PC-3 (cell line): Measurements from ENCODE around the gene RUFY1. TPM values are rescaled to one million over a fixed set of nuclear protein-coding genes. Genes with fewer than 3 reads are reported as not detected.

Source experiments
- ATAC-seq: fragments of 200-7000 bp; cut with Tn5 transposase; 2 replicates; pipeline ENCODE4 v1.9.1; 2020; ENCODE audit warnings: mild to moderate bottlenecking, moderate library complexity
- BruUV-seq: library from RNA; stranded (reverse); fragments of 400-500 nt; replicated peaks from 2 replicates; lab custom pipeline; 2021; lab: Mats Ljungman, UMichigan
- CTCF ChIA-PET: fragments of 300-600 bp; sonication (Branson Sonifier 250); formaldehyde crosslinking; loops from one replicate; lab custom pipeline; 2022; ENCODE audit warnings: antibody characterized with exemption; lab: Charles Lee
- POLR2A ChIA-PET: fragments of 300-600 bp; sonication (Branson Sonifier 250); formaldehyde crosslinking; loops from one replicate; lab custom pipeline; 2022; ENCODE audit warnings: antibody characterized with exemption; ENCODE audit not compliant: unreplicated experiment; lab: Charles Lee
- DNase-seq: peaks from one replicate; pipeline ENCODE4 v3.0.0-alpha.2; 2015
- H2AFZ ChIP-seq: fragments of 300-600 bp; sonication (generic); 2 replicates; pipeline ENCODE4 v1.6.0; 2016; ENCODE audit warnings: antibody characterized with exemption, low read length
- H3F3A ChIP-seq: fragments of 300-600 bp; sonication (generic); one replicate; pipeline ENCODE4 v1.6.0; 2017; ENCODE audit warnings: antibody characterized with exemption, low read length, control low read depth, mild to moderate bottlenecking; ENCODE audit not compliant: unreplicated experiment
- H3K27ac ChIP-seq: fragments of 300-600 bp; sonication (generic); 2 replicates; pipeline ENCODE4 v1.5.1; 2016; ENCODE audit warnings: mild to moderate bottlenecking, low read length
- H3K27me3 ChIP-seq: fragments of 300-600 bp; sonication (generic); 2 replicates; pipeline ENCODE4 v1.6.1; 2016; ENCODE audit warnings: low read length, mixed read lengths
- H3K36me3 ChIP-seq: fragments of 300-600 bp; sonication (generic); 2 replicates; pipeline ENCODE4 v1.6.1; 2016; ENCODE audit warnings: low read depth, mixed run types, low read length, mixed read lengths
- H3K4me1 ChIP-seq: fragments of 300-600 bp; sonication (generic); 2 replicates; pipeline ENCODE4 v1.5.1; 2016; ENCODE audit warnings: low read length; ENCODE audit not compliant: insufficient read depth
- H3K4me2 ChIP-seq: fragments of 300-600 bp; sonication (generic); 2 replicates; pipeline ENCODE4 v1.6.0; 2016; ENCODE audit warnings: low read length
- H3K4me3 ChIP-seq: fragments of 300-600 bp; sonication (generic); 2 replicates; pipeline ENCODE4 v1.5.1; 2016; ENCODE audit warnings: mild to moderate bottlenecking, low read length, mixed read lengths
- H3K79me2 ChIP-seq: fragments of 300-600 bp; sonication (generic); 2 replicates; pipeline ENCODE4 v1.6.1; 2017; ENCODE audit warnings: low read length, mixed read lengths
- H3K9ac ChIP-seq: fragments of 300-600 bp; sonication (generic); 2 replicates; pipeline ENCODE4 v1.6.0; 2016; ENCODE audit warnings: mild to moderate bottlenecking, low read length
- H3K9me2 ChIP-seq: fragments of 300-600 bp; sonication (generic); replicated peaks from 2 replicates; pipeline ENCODE4 v1.6.1; 2016; ENCODE audit warnings: mixed run types, low read length, mixed read lengths
- H3K9me3 ChIP-seq: fragments of 300-600 bp; sonication (generic); 2 replicates; pipeline ENCODE4 v1.6.1; 2016; ENCODE audit warnings: low read length, mixed read lengths
- H4K20me1 ChIP-seq: fragments of 300-600 bp; sonication (generic); 2 replicates; pipeline ENCODE4 v1.6.1; 2016; ENCODE audit warnings: low read length, mixed read lengths
- EZH2 ChIP-seq: fragments of 300-600 bp; sonication (generic); IDR thresholded peaks from one replicate; pipeline ENCODE4 v1.6.1; 2017; ENCODE audit warnings: antibody characterized with exemption, mild to moderate bottlenecking, low read length; ENCODE audit not compliant: unreplicated experiment
- EZH2phosphoT487 ChIP-seq: fragments of 300-600 bp; sonication (generic); IDR thresholded peaks from 2 replicates; pipeline ENCODE4 v1.6.1; 2018; ENCODE audit warnings: mild to moderate bottlenecking, antibody characterized with exemption, low read length, borderline replicate concordance
- intact Hi-C: fragments of 100-400 bp; cut with micrococcal nuclease; formaldehyde crosslinking; loops from 2 replicates; pipeline ENCODE4 v1.9.0; 2023
- total RNA-seq: library from RNA; depleted of rRNA; stranded (reverse); fragments of >200 nt; gene quantifications from 2 replicates; pipeline ENCODE4 v1.2.3, GENCODE V29; 2014
- TF ChIP-seq, protein P1 (sequence below): fragments of 300-600 bp; sonication (generic); conservative IDR thresholded peaks from 2 replicates; pipeline ENCODE4 v1.5.1; 2017; ENCODE audit warnings: antibody characterized with exemption, low read depth, mild to moderate bottlenecking, low read length

The RUFY1 gene
- total RNA-seq, 1 experiment from 2014 or later, result 27.1 TPM

DNA sequence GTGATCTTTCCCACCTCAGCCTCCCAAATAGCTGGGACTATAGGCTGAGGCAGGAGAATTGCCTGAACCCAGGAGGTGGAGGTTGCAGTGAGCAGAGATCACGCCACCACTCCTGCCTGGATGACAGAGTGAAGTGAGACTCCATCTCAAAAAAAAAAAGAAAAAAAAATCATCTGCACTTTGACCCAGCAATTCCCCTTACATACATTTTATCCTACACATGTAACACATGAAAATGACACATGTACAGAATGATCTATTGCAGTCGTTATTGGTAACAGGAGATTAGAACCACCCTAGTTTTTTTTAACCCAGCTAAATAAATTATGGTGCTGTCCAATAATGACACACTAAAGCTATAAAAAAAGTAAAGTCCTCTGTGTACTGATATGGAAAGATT lies 14.2 kb downstream of the RUFY1 start:
- H3K4me3 ChIP-seq, result no peak overlapping the region
- H2AFZ ChIP-seq, result no peak overlapping the region
- no peak for TF ChIP-seq EZH2
- no peak for TF ChIP-seq EZH2phosphoT487
- TF ChIP-seq, protein P1, sequence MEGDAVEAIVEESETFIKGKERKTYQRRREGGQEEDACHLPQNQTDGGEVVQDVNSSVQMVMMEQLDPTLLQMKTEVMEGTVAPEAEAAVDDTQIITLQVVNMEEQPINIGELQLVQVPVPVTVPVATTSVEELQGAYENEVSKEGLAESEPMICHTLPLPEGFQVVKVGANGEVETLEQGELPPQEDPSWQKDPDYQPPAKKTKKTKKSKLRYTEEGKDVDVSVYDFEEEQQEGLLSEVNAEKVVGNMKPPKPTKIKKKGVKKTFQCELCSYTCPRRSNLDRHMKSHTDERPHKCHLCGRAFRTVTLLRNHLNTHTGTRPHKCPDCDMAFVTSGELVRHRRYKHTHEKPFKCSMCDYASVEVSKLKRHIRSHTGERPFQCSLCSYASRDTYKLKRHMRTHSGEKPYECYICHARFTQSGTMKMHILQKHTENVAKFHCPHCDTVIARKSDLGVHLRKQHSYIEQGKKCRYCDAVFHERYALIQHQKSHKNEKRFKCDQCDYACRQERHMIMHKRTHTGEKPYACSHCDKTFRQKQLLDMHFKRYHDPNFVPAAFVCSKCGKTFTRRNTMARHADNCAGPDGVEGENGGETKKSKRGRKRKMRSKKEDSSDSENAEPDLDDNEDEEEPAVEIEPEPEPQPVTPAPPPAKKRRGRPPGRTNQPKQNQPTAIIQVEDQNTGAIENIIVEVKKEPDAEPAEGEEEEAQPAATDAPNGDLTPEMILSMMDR, result no peak
- H3K36me3 ChIP-seq, result peaks cover 14% of the 10 kb centered on the region; the same call in 1 of the 2 replicates
- no TSS peak for BruUV-seq
- H3K79me2 ChIP-seq, result peaks cover 15% of the 10 kb centered on the region
- H3K4me1 ChIP-seq, result no peaks in the 10 kb centered on the region
- H3K27ac ChIP-seq, result no peak overlapping the region
- no peaks in the 10 kb centered on the region for H3K9me3 ChIP-seq
- no peaks in the 10 kb centered on the region for H3K27me3 ChIP-seq
- H3K9me2 ChIP-seq, result no peaks in the 10 kb centered on the region
- no peaks in the 10 kb centered on the region for H4K20me1 ChIP-seq
- no peaks in the 10 kb centered on the region for H3F3A ChIP-seq
- no peak for ATAC-seq
- H3K4me2 ChIP-seq, result no peak overlapping the region
- H3K9ac ChIP-seq, result no peak overlapping the region
- DNase-seq, result no peak
- CTCF ChIA-PET, result no interaction called here
- intact Hi-C loops, result no loop called here
- POLR2A ChIA-PET, result no interaction called here

DNA sequence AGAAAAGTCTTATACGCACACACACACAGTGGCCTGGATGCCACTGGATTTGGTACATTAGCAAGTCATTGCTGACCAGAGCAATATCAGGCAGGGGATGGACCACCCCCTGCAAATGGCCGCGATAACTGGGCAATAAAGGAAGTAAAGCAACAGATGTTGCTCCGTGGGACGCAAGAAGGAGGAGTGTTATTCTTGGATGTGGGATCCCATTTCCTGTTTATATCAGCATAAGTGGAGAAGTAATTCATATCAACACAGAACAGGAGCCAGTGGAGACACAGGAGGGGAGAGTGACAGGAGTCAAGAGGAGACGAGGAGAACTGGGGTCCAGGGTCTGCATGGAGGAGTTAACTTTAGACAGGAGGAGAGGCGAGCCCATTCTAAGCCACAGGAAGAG lies 18.4 kb downstream of the RUFY1 start:
- Histone ChIP-seq H3K9me3 (no peaks in the 10 kb centered on the region), H3K9ac (no peak overlapping the region), H3K4me3 (no peak overlapping the region), H3K4me1 (no peaks in the 10 kb centered on the region), H3K9me2 (no peaks in the 10 kb centered on the region), H3K36me3 (peaks cover 26% of the 10 kb centered on the region; the same call in 1 of the 2 replicates), H3K27me3 (no peaks in the 10 kb centered on the region), H3K4me2 (no peak overlapping the region), H4K20me1 (no peaks in the 10 kb centered on the region), H3K79me2 (no peaks in the 10 kb centered on the region), H3F3A (no peaks in the 10 kb centered on the region), H3K27ac (no peak overlapping the region), H2AFZ (no peak overlapping the region)
- intact Hi-C loops, result no loop called here
- CTCF ChIA-PET, result no interaction called here
- no peak for ATAC-seq
- DNase-seq, result no peak
- no TSS peak for BruUV-seq
- TF ChIP-seq EZH2phosphoT487 (no peak), EZH2 (no peak)
- TF ChIP-seq, protein P1, result no peak
- POLR2A ChIA-PET, result no interaction called here

DNA sequence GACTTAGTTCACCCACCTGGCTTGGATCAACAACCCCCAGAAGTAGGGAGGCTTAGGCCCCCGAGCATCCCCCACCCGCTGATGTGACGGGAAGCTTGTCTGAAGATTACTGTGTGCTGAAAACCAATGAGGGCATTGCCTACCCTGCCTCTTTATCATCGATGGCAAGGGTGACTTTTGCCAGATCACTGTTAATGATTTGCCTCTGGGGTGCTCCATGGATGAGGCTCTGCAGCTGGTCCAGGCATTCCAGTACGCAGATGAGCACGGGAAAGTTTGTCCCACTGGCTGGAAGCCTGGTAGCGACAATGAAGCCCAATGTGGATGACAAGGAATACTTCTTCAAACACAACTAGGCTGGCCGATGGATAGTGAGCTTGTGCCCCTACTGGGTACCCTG lies 22.0 kb downstream of the RUFY1 start:
- H3K27ac ChIP-seq, result no peak overlapping the region
- DNase-seq (no peak), ATAC-seq (no peak)
- H3K79me2 ChIP-seq, result no peaks in the 10 kb centered on the region
- no peaks in the 10 kb centered on the region for H3K27me3 ChIP-seq
- H3K9ac ChIP-seq, result no peak overlapping the region
- ChIA-PET CTCF (no interaction called here), POLR2A (no interaction called here)
- H2AFZ ChIP-seq, result no peak overlapping the region
- H3K9me3 ChIP-seq, result no peaks in the 10 kb centered on the region
- no peak for TF ChIP-seq EZH2phosphoT487
- TF ChIP-seq EZH2, result no peak
- TF ChIP-seq, protein P1, result no peak
- no peak overlapping the region for H3K4me2 ChIP-seq
- intact Hi-C loops, result no loop called here
- no peaks in the 10 kb centered on the region for H3K4me1 ChIP-seq
- no peaks in the 10 kb centered on the region for H4K20me1 ChIP-seq
- no peaks in the 10 kb centered on the region for H3F3A ChIP-seq
- H3K9me2 ChIP-seq, result no peaks in the 10 kb centered on the region
- no TSS peak for BruUV-seq
- peaks cover 21% of the 10 kb centered on the region; the same call in 1 of the 2 replicates for H3K36me3 ChIP-seq
- H3K4me3 ChIP-seq, result no peak overlapping the region
